Liver (tissue), 9 donors: ENCODE results near the gene GMDS. TPM values are rescaled to one million over a fixed set of nuclear protein-coding genes. Genes with fewer than 3 reads are reported as not detected.

Source experiments
- DNase-seq: peaks from one replicate; pipeline ENCODE4 v3.0.0-alpha.2; 2017; ENCODE audit warnings: low spot score
- H3K27ac ChIP-seq, 2 donors: one replicate each; pipeline ENCODE4 v1.7.0; 2013; ENCODE audit warnings: inconsistent platforms in 2 of 2, low read length in 2 of 2, control low read depth in 1 of 2, low read depth in 1 of 2, mild to moderate bottlenecking in 1 of 2
- H3K27me3 ChIP-seq, 4 donors: one replicate each; pipeline versions ENCODE4 v1.6.1 to v1.7.0; 2013; ENCODE audit warnings: low read length in 3 of 4, inconsistent platforms in 1 of 4, mild to moderate bottlenecking in 1 of 4, moderate library complexity in 1 of 4; ENCODE audit not compliant: control insufficient read depth in 4 of 4, insufficient read depth in 4 of 4
- H3K36me3 ChIP-seq, 4 donors: one replicate each; pipeline versions ENCODE4 v1.6.1 to v1.7.0; 2013; ENCODE audit warnings: low read length in 3 of 4, mild to moderate bottlenecking in 3 of 4, low read depth in 1 of 4, moderate library complexity in 1 of 4; ENCODE audit not compliant: control insufficient read depth in 4 of 4, insufficient read depth in 3 of 4
- H3K4me1 ChIP-seq, 4 donors: one replicate each; pipeline versions ENCODE4 v1.6.1 to v1.7.0; 2013; ENCODE audit warnings: low read length in 3 of 4, mild to moderate bottlenecking in 3 of 4, moderate library complexity in 1 of 4; ENCODE audit not compliant: control insufficient read depth in 4 of 4, insufficient read depth in 4 of 4
- H3K4me3 ChIP-seq, 3 donors: one replicate each; pipeline versions ENCODE4 v1.6.1 to v1.7.0; 2013; ENCODE audit warnings: low read length in 3 of 3, control low read depth in 1 of 3, low read depth in 1 of 3, mild to moderate bottlenecking in 1 of 3
- H3K9ac ChIP-seq, 2 donors: one replicate each; pipeline ENCODE4 v1.7.0; 2013; ENCODE audit warnings: low read length in 2 of 2, mild to moderate bottlenecking in 2 of 2, moderate library complexity in 2 of 2, control low read depth in 1 of 2, low read depth in 1 of 2
- H3K9me3 ChIP-seq, 4 donors: one replicate each; pipeline versions ENCODE4 v1.6.1 to v1.7.0; 2013; ENCODE audit warnings: low read length in 3 of 4; ENCODE audit not compliant: control insufficient read depth in 4 of 4
- ATF3 ChIP-seq: IDR thresholded peaks from 2 replicates; pipeline ENCODE4 v1.6.1; 2016; ENCODE audit warnings: antibody characterized with exemption
- CTCF ChIP-seq: fragments of 150-350 bp; IDR thresholded peaks from 2 replicates; pipeline ENCODE4 v1.5.1; 2017; ENCODE audit warnings: improper control_type of control experiment, low read depth, low read length; ENCODE audit not compliant: missing input control
- EGR1 ChIP-seq, 2 donors: IDR thresholded peaks; 2 replicates each; pipeline ENCODE4 v1.6.1; 2016 to 2018; ENCODE audit warnings: antibody characterized with exemption in 2 of 2, low read depth in 2 of 2
- FOXA1 ChIP-seq: IDR thresholded peaks from 2 replicates; pipeline ENCODE4 v1.6.1; 2016; ENCODE audit warnings: antibody characterized with exemption
- FOXA2 ChIP-seq: IDR thresholded peaks from 2 replicates; pipeline ENCODE4 v1.6.1; 2016; ENCODE audit warnings: antibody characterized with exemption
- GABPA ChIP-seq, 2 donors: IDR thresholded peaks in 1 of 2; conservative IDR thresholded peaks in 1 of 2; 2 replicates each; pipeline ENCODE4 v1.6.1; 2016; ENCODE audit warnings: antibody characterized with exemption in 2 of 2, mild to moderate bottlenecking in 1 of 2, moderate library complexity in 1 of 2
- HNF4A ChIP-seq, 2 donors: conservative IDR thresholded peaks; 2 replicates each; pipeline ENCODE4 v1.6.1; 2016; ENCODE audit warnings: antibody characterized with exemption in 2 of 2, mild to moderate bottlenecking in 2 of 2
- HNF4G ChIP-seq: IDR thresholded peaks from 2 replicates; pipeline ENCODE4 v1.6.1; 2016; ENCODE audit warnings: antibody characterized with exemption
- JUND ChIP-seq, 2 donors: IDR thresholded peaks; 2 replicates each; pipeline ENCODE4 v1.6.1; 2016; ENCODE audit warnings: antibody characterized with exemption in 2 of 2
- MAX ChIP-seq: IDR thresholded peaks from 2 replicates; pipeline ENCODE4 v1.6.1; 2016; ENCODE audit warnings: antibody characterized with exemption
- NR2F2 ChIP-seq: IDR thresholded peaks from 2 replicates; pipeline ENCODE4 v1.6.1; 2016; ENCODE audit warnings: antibody characterized with exemption
- RXRA ChIP-seq, 2 donors: IDR thresholded peaks; 2 replicates each; pipeline ENCODE4 v1.6.1; 2017 to 2018; ENCODE audit warnings: antibody characterized with exemption in 2 of 2, mild to moderate bottlenecking in 1 of 2
- SP1 ChIP-seq: IDR thresholded peaks from 2 replicates; pipeline ENCODE4 v1.6.1; 2018; ENCODE audit warnings: antibody characterized with exemption, mild to moderate bottlenecking
- YY1 ChIP-seq: IDR thresholded peaks from 2 replicates; pipeline ENCODE4 v1.6.1; 2016; ENCODE audit warnings: antibody characterized with exemption, mild to moderate bottlenecking
- ZBTB33 ChIP-seq: IDR thresholded peaks from 2 replicates; pipeline ENCODE4 v1.6.1; 2016; ENCODE audit warnings: antibody characterized with exemption
- WGBS: extraction: QIAGEN DNeasy Blood & Tissue Kit; methylation state at CpG from one replicate; pipeline ENCODE4 v1.1.7; 2013; 5-methylcytosine and 5-hydroxymethylcytosine counted together
- polyA plus RNA-seq, 2 donors: library from polyadenylated mRNA; stranded (reverse) in 1 of 2; unstranded in 1 of 2; fragments of 200-250 nt in 1 of 2; fragments of >200 nt in 1 of 2; fragmentation: Nextera tagmentation in 1 of 2; extraction: Ambion mirVana in 1 of 2; gene quantifications; one replicate each; pipeline versions ENCODE4 v1.2.1 to v1.2.3, GENCODE V29; 2013 to 2015
- total RNA-seq, 2 donors: library from RNA; depleted of rRNA; stranded (reverse); fragments of >200 nt; gene quantifications; one replicate each; pipeline ENCODE4 v1.2.3, GENCODE V29; 2014
- donor health status: healthy.
- donor health status: healthy.
- donor health status: healthy.
- donor health status: healthy.
- donor health status: healthy.

The GMDS gene
- total and polyA plus RNA-seq, 4 donors: 3.5 to 15.6 (median 13.0) TPM

GRCh38 chr6:1903780-1904465 lies 341.5 kb downstream of the GMDS start:
- DNase-seq: no peak
- no peaks in the 10 kb centered on the region for H3K36me3 ChIP-seq
- H3K4me3 ChIP-seq: no peak overlapping the region
- no peak overlapping the region for H3K9ac ChIP-seq
- TF ChIP-seq NR2F2 (peak; percentile 35), HNF4A (conservative IDR thresholded peaks at IDR 0.05) (no peak)
- 74% methylated on average over 9 of the region's 9 CpGs for WGBS
- H3K27ac ChIP-seq: no peak overlapping the region
- no peaks in the 10 kb centered on the region for H3K4me1 ChIP-seq
- H3K27me3 ChIP-seq: no peaks in the 10 kb centered on the region
- no peaks in the 10 kb centered on the region for H3K9me3 ChIP-seq

GRCh38 chr6:1901556-1901955 lies 343.8 kb downstream of the GMDS start:
- no peak for DNase-seq
- Histone ChIP-seq H3K27me3 (no peaks in the 10 kb centered on the region), H3K4me3 (no peak overlapping the region), H3K27ac (no peak overlapping the region), H3K9ac (no peak overlapping the region), H3K36me3 (no peaks in the 10 kb centered on the region), H3K4me1 (no peaks in the 10 kb centered on the region), H3K9me3 (no peaks in the 10 kb centered on the region)
- TF ChIP-seq HNF4A (conservative IDR thresholded peaks at IDR 0.05): no peak
- no peak for TF ChIP-seq RXRA (IDR thresholded peaks at IDR 0.05)
- no peak for TF ChIP-seq YY1
- no peak for TF ChIP-seq GABPA (IDR thresholded peaks at IDR 0.05 in 1 of 2, conservative IDR thresholded peaks at IDR 0.05 in 1 of 2)
- no peak for TF ChIP-seq FOXA2
- no peak for TF ChIP-seq NR2F2
- TF ChIP-seq SP1: no peak
- no peak for TF ChIP-seq ATF3
- no peak for TF ChIP-seq HNF4G
- no peak for TF ChIP-seq CTCF
- TF ChIP-seq FOXA1: no peak
- no peak for TF ChIP-seq EGR1 (IDR thresholded peaks at IDR 0.05; ENCODE audit: low read depth in 2 of 2)
- 85% methylated on average over 1 of the region's 1 CpG for WGBS

- no peak overlapping the region for H3K27ac ChIP-seq
- 97% methylated on average over 5 of the region's 5 CpGs for WGBS
- no peaks in the 10 kb centered on the region for H3K36me3 ChIP-seq
- H3K4me3 ChIP-seq: no peak overlapping the region
- H3K27me3 ChIP-seq: no peaks in the 10 kb centered on the region
- no peak for DNase-seq
- no peak for TF ChIP-seq MAX
- TF ChIP-seq YY1: no peak
- TF ChIP-seq ZBTB33: no peak
- no peak for TF ChIP-seq HNF4G
- no peak for TF ChIP-seq HNF4A (conservative IDR thresholded peaks at IDR 0.05)
- TF ChIP-seq FOXA1: no peak
- TF ChIP-seq EGR1 (IDR thresholded peaks at IDR 0.05; ENCODE audit: low read depth in 2 of 2): no peak
- no peak for TF ChIP-seq GABPA (IDR thresholded peaks at IDR 0.05 in 1 of 2, conservative IDR thresholded peaks at IDR 0.05 in 1 of 2)
- TF ChIP-seq SP1: no peak
- no peak for TF ChIP-seq NR2F2
- TF ChIP-seq JUND (IDR thresholded peaks at IDR 0.05): no peak
- no peaks in the 10 kb centered on the region for H3K9me3 ChIP-seq
- no peak overlapping the region for H3K9ac ChIP-seq
- no peaks in the 10 kb centered on the region for H3K4me1 ChIP-seq
Observed at GRCh38 chr6:1896897-1897296, 348.5 kb downstream of the GMDS start.
